K562 (cell line): ENCODE measurements around the gene CDK5RAP3. TPM values are rescaled to one million over a fixed set of nuclear protein-coding genes. Genes with fewer than 3 reads are reported as not detected.

ENCODE experiments used
- ATAC-seq: fragments of 200-7000 bp; cut with Tn5 transposase; 3 replicates; pipeline ENCODE4 v1.9.1; 2020; ENCODE audit warnings: moderate library complexity
- BruUV-seq: library from RNA; stranded (reverse); fragments of 400-500 nt; replicated peaks from 2 replicates; lab custom pipeline; 2021; lab: Mats Ljungman, UMichigan
- CTCF ChIA-PET: fragments of 300-600 bp; formaldehyde crosslinking; extraction: SDS; loops from one replicate; lab custom pipeline; 2021; ENCODE audit warnings: low intra/inter-chr PET ratio; lab: Yijun Ruan, JAX
- POLR2A ChIA-PET: fragments of 300-600, 350-650 bp; sonication (Branson Sonifier 250); formaldehyde crosslinking; extraction: SDS; loops from one replicate; lab custom pipeline; 2021; ENCODE audit warnings: antibody characterized with exemption, inconsistent platforms; lab: Yijun Ruan, JAX
- DNase-seq, 4 experiments: peaks; one replicate each; pipeline versions ENCODE4 v3.0.0 to v3.0.0-alpha.2; 2011 to 2018; ENCODE audit warnings: low spot score in 3 of 4, mixed read lengths in 3 of 4; ENCODE audit errors: extremely low read depth in 1 of 4
- FAIRE-seq: peaks from 2 replicates; lab custom pipeline; 2011; peaks lifted over from hg19 to GRCh38; lab: Jason Lieb, UNC
- H2AFZ ChIP-seq: 2 replicates; pipeline ENCODE4 v1.6.0; 2011; ENCODE audit warnings: low read depth, low read length, control low read depth, inconsistent platforms
- H3K27ac ChIP-seq: fragments of 200-600 bp; 3 replicates; pipeline ENCODE4 v1.8.0; 2011; ENCODE audit warnings: low read depth, mild to moderate bottlenecking, control low read depth, inconsistent platforms, low read length, moderate library complexity, mixed read lengths; ENCODE audit errors: extremely low read depth
- H3K27me3 ChIP-seq, 2 experiments: fragments of 300-600 bp in 1 of 2; 2 replicates in 1 of 2; 3 replicates in 1 of 2; pipeline versions ENCODE4 v1.6.0 to v1.8.0; 2011; ENCODE audit warnings: inconsistent platforms in 2 of 2, low read length in 2 of 2, mild to moderate bottlenecking in 1 of 2, mixed read lengths in 1 of 2, moderate library complexity in 1 of 2; ENCODE audit not compliant: control insufficient read depth in 2 of 2, insufficient read depth in 2 of 2
- H3K36me3 ChIP-seq: fragments of 300-600 bp; 3 replicates; pipeline ENCODE4 v1.8.0; 2011; ENCODE audit warnings: mild to moderate bottlenecking, low read length, inconsistent platforms; ENCODE audit not compliant: control insufficient read depth, insufficient read depth
- H3K4me1 ChIP-seq, 2 experiments: fragments of 200-600 bp in 1 of 2; replicated peaks in 1 of 2; 2 replicates in 1 of 2; 3 replicates in 1 of 2; pipeline versions ENCODE4 v1.5.1 to v1.8.0; 2011; ENCODE audit warnings: inconsistent platforms in 2 of 2, low read length in 2 of 2, mild to moderate bottlenecking in 1 of 2, mixed read lengths in 1 of 2, moderate library complexity in 1 of 2; ENCODE audit not compliant: control insufficient read depth in 2 of 2, insufficient read depth in 2 of 2
- H3K4me2 ChIP-seq: 2 replicates; pipeline ENCODE4 v1.6.1; 2011; ENCODE audit warnings: low read length, control low read depth, inconsistent platforms, mixed read lengths; ENCODE audit not compliant: insufficient read depth
- H3K4me3 ChIP-seq: fragments of 200-600 bp; sonication (generic), shearing (Covaris generic); 2 replicates; pipeline ENCODE4 v1.5.1; 2016; ENCODE audit warnings: control low read depth, inconsistent platforms
- H3K79me2 ChIP-seq: fragments of 200-600 bp; 3 replicates; pipeline ENCODE4 v1.8.0; 2011; ENCODE audit warnings: low read length, inconsistent platforms; ENCODE audit not compliant: control insufficient read depth, insufficient read depth
- H3K9ac ChIP-seq, 2 experiments: 2 replicates each; pipeline versions ENCODE4 v1.6.0 to v1.6.1; 2011; ENCODE audit warnings: low read depth in 2 of 2, low read length in 2 of 2, control low read depth in 1 of 2, inconsistent platforms in 1 of 2, mild to moderate bottlenecking in 1 of 2, mixed read lengths in 1 of 2; ENCODE audit not compliant: insufficient read depth in 1 of 2
- H3K9me1 ChIP-seq: one replicate; pipeline ENCODE4 v1.6.0; 2011; ENCODE audit warnings: inconsistent platforms, mild to moderate bottlenecking, low read length, moderate library complexity; ENCODE audit not compliant: control insufficient read depth, insufficient read depth
- H3K9me3 ChIP-seq: replicated peaks from 2 replicates; pipeline ENCODE4 v1.5.1; 2011; ENCODE audit warnings: low read depth, low read length, inconsistent platforms; ENCODE audit not compliant: control insufficient read depth, insufficient read depth
- H4K20me1 ChIP-seq: replicated peaks from 2 replicates; pipeline ENCODE4 v1.6.1; 2011; ENCODE audit warnings: low read length, inconsistent platforms, mixed read lengths; ENCODE audit not compliant: control insufficient read depth, insufficient read depth
- ATF3 ChIP-seq, 2 experiments: fragments of 450-650 bp in 1 of 2; sonication (generic) in 1 of 2; formaldehyde crosslinking in 1 of 2; IDR thresholded peaks in 1 of 2; conservative IDR thresholded peaks in 1 of 2; 2 replicates each; pipeline versions ENCODE4 v1.6.1 to v1.8.1; 2016 to 2023; ENCODE audit warnings: mild to moderate bottlenecking in 2 of 2, moderate library complexity in 2 of 2, inconsistent platforms in 1 of 2, missing genetic modification reagents in 1 of 2
- E2F8 ChIP-seq: fragments of 450-650 bp; IDR thresholded peaks from 2 replicates; pipeline ENCODE4 v1.7.1; 2018; ENCODE audit warnings: mild to moderate bottlenecking, low read depth; ENCODE audit not compliant: partially characterized antibody
- HCFC1 ChIP-seq: IDR thresholded peaks from 2 replicates; pipeline ENCODE4 v1.6.1; 2012; ENCODE audit warnings: low read depth, low read length, improper control_type of control experiment
- HDAC1 ChIP-seq, 2 experiments: fragments of 450-650 bp; IDR thresholded peaks; 2 replicates each; pipeline ENCODE4 v1.6.1; 2016 to 2017; ENCODE audit warnings: inconsistent platforms in 1 of 2, mild to moderate bottlenecking in 1 of 2, moderate library complexity in 1 of 2
- NELFE ChIP-seq: IDR thresholded peaks from 2 replicates; pipeline ENCODE4 v1.6.1; 2011; ENCODE audit warnings: mild to moderate bottlenecking; ENCODE audit not compliant: insufficient read depth, insufficient read length
- NRF1 ChIP-seq, 2 experiments: fragments of 450-650 bp; IDR thresholded peaks in 1 of 2; conservative IDR thresholded peaks in 1 of 2; 2 replicates each; pipeline ENCODE4 v1.6.1; 2014; ENCODE audit warnings: mild to moderate bottlenecking in 2 of 2
- OTX1 ChIP-seq: fragments of 450-650 bp; formaldehyde crosslinking; IDR thresholded peaks from 2 replicates; pipeline ENCODE4 v1.4.0; 2022; ENCODE audit warnings: mild to moderate bottlenecking
- RBFOX2 ChIP-seq: fragments of 200-400 bp; formaldehyde crosslinking; IDR thresholded peaks from 2 replicates; pipeline ENCODE4 v1.6.1; 2017; ENCODE audit warnings: low read depth, mild to moderate bottlenecking, low read length, moderate library complexity
- SRSF7 ChIP-seq: fragments of 200-400 bp; formaldehyde crosslinking; optimal IDR thresholded peaks from 2 replicates; pipeline ENCODE3; 2017; ENCODE audit warnings: mild to moderate bottlenecking, low read depth, low read length
- ZBTB12 ChIP-seq: fragments of 250-450 bp; sonication (Bioruptor Pico); IDR thresholded peaks from 2 replicates; pipeline ENCODE4 v1.4.0; 2020
- ZC3H8 ChIP-seq: fragments of 450-650 bp; IDR thresholded peaks from 2 replicates; pipeline ENCODE4 v1.6.1; 2017
- ZFX ChIP-seq: sonication (generic); formaldehyde crosslinking; IDR thresholded peaks from 2 replicates; pipeline ENCODE4 v1.8.0; 2022; ENCODE audit warnings: mild to moderate bottlenecking, missing genetic modification reagents, moderate library complexity
- ZNF316 ChIP-seq: fragments of 450-650 bp; IDR thresholded peaks from 2 replicates; pipeline ENCODE4 v1.6.1; 2016
- ZNF707 ChIP-seq: fragments of 250-450 bp; sonication (Bioruptor Pico); conservative IDR thresholded peaks from 2 replicates; pipeline ENCODE4 v1.8.0; 2022; ENCODE audit warnings: inconsistent platforms, mild to moderate bottlenecking, moderate library complexity
- WGBS: fragments of 100-300 bp; shearing (Covaris generic); methylation state at CpG from one replicate; pipeline ENCODE4 v1.1.6; 2016; ENCODE audit warnings: low coverage, mixed read lengths; ENCODE audit not compliant: insufficient coverage; ENCODE audit errors: missing lambda C conversion rate; 5-methylcytosine and 5-hydroxymethylcytosine counted together
- in situ Hi-C: fragments of 300-500 bp; cut with MboI; formaldehyde crosslinking; loops from 4 replicates; pipeline ENCODE4 v1.15.0; 2018; ENCODE audit warnings: inconsistent platforms, mixed read lengths
- intact Hi-C: fragments of 100-400 bp; cut with micrococcal nuclease; formaldehyde crosslinking; loops from 2 replicates; pipeline ENCODE4 v1.14.2; 2022
- polyA plus RNA-seq, 8 experiments: library from polyadenylated mRNA; depleted of rRNA in 4 of 8; stranded (reverse) in 5 of 8; unstranded in 3 of 8; fragments of >200 nt; fragmentation: Nextera tagmentation in 2 of 8; fragmentation: Illumina TruSeq in 1 of 8; extraction: Ambion mirVana in 2 of 8; extraction: Trizol in 1 of 8; gene quantifications; 2 replicates each; pipeline versions ENCODE4 v1.2.1 to v1.2.3, GENCODE V29; 2011 to 2014; ENCODE audit warnings: inconsistent platforms in 1 of 8, missing spikeins in 1 of 8
- total RNA-seq, 7 experiments: library from RNA; depleted of rRNA in 6 of 7; stranded (reverse); fragments of >200 nt in 6 of 7; fragmentation: Illumina TruSeq in 2 of 7; extraction: Trizol in 2 of 7; gene quantifications; 2 replicates each; pipeline versions ENCODE4 v1.2.1 to v1.2.3, GENCODE V29; 2011 to 2021; ENCODE audit warnings: low replicate concordance in 1 of 7

CDK5RAP3 gene
- total and polyA plus RNA-seq, 9 of the 15 experiments (the other 6 are each of a cell fraction or from before 2014, with no cell fraction given) = 44.2 to 202 (median 91.5) TPM

DNA sequence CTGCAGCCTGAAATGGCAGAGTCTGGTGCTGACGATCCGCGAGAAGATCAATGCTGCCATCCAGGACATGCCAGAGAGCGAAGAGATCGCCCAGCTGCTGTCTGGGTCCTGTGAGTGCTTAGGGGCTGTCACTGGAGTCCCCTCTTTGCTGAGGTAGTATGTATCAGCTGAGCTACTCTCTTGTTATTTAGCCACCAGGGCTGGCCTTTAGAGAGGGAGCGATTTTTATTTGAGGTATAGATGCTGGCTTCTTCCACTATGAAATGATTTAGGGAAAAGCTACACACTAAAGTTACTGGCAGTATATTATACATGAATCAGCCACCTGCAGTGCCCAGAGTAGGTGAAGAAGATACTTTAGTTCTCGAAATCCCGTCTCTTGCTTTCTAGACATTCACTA is 2.6 kb downstream of the CDK5RAP3 start (continued):
- TF ChIP-seq NRF1 (conservative IDR thresholded peaks at IDR 0.05 in 1 of 2, IDR thresholded peaks at IDR 0.05 in 1 of 2) (no peak), HCFC1 (no peak), ZNF316 (no peak), ZBTB12 (CRISPR knock-in tag) (no peak), OTX1 (CRISPR knock-in tag) (no peak), ZNF707 (no peak), ATF3 (IDR thresholded peaks at IDR 0.05) (no peak), ATF3 (CRISPR knock-in tag; conservative IDR thresholded peaks at IDR 0.05) (no peak), ZFX (CRISPR knock-in tag) (no peak), NELFE (no peak)

DNA sequence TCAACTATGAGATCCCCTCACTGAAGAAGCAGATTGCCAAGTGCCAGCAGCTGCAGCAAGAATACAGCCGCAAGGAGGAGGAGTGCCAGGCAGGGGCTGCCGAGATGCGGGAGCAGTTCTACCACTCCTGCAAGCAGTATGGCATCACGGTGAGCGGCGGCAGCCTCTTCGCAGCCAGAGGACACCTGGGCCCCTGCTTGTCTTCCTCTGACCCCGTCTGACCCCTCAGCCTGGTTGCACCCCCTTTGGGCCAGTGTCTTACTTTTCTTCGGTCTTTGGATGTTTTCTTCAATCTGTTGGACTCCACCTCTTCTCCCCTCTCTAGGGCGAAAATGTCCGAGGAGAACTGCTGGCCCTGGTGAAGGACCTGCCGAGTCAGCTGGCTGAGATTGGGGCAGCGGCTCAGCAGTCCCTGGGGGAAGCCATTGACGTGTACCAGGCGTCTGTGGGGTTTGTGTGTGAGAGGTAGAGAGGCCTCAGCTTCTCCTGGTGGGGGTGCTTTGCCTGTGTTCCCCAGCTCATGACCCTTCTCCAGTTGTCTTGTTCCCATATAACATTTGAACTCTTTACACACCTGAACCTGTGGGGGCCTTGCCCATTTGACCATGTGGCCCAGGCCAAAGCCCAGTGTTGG is 4.4 kb downstream of the CDK5RAP3 start:
- DNase-seq = no peak
- H3K4me1 ChIP-seq = peaks cover 22% of the 10 kb centered on the region in 2 experiments
- ChIA-PET CTCF (no interaction called here), POLR2A (interaction anchor here (1.2 kb wide), 1 partner anchor 28 kb away, joined by 3 read pairs; no protein-coding TSS in a partner anchor)
- FAIRE-seq = no peak
- no peak for ATAC-seq
- H3K4me2 ChIP-seq = no peak overlapping the region
- H3K27ac ChIP-seq = no peak overlapping the region
- no peak overlapping the region for H2AFZ ChIP-seq
- H3K36me3 ChIP-seq = peaks cover 76% of the 10 kb centered on the region
- no peak overlapping the region for H3K9ac ChIP-seq
- in situ Hi-C loops (no loop called here), intact Hi-C loops (no loop called here)
- no peaks in the 10 kb centered on the region for H3K9me3 ChIP-seq
- H3K9me1 ChIP-seq = no peaks in the 10 kb centered on the region
- H3K27me3 ChIP-seq = no peaks in the 10 kb centered on the region
- 87% methylated on average over 15 of the region's 15 CpGs for WGBS
- no TSS peak for BruUV-seq
- no peaks in the 10 kb centered on the region for H4K20me1 ChIP-seq
- no peak overlapping the region for H3K4me3 ChIP-seq
- TF ChIP-seq SRSF7 = no peak
- no peak for TF ChIP-seq ZC3H8
- TF ChIP-seq E2F8 = no peak
- TF ChIP-seq RBFOX2 = 0 out of 2 replicates have a peak, but pooled peaks have one; percentile 16
- TF ChIP-seq HDAC1 (IDR thresholded peaks at IDR 0.05) = no peak
- peaks cover 19% of the 10 kb centered on the region for H3K79me2 ChIP-seq
